NCI-H1436 treated with DMSO at 0.1 percent for 48 hours (cell line): ENCODE measurements around the gene RNF10.
A peak's percentile ranks its signal among the peaks of the same experiment; 100 is the strongest.
"Not testable (repeated sequence)": the region's sequence is repeated elsewhere in the genome, so short reads cannot be mapped to it uniquely, and the experiment has no call there.

Experiments
- DNase-seq: peaks from one replicate; lab custom pipeline; 2025; lab: John Stamatoyannopoulos, UW

Gene RNF10

GRCh38 chr12:120534203-120534702 lies at the start of gene RNF10:
Gene RNF10 (plus strand): TSS chr12:120534356. CDS start chr12:120534812, 456 bp downstream.
- peak; percentile 48 for DNase-seq

- DNase-seq, result no peak
These were observed 47.9 kb upstream of the RNF10 start for GRCh38 chr12:120485961-120486881.

- not testable (repeated sequence) for DNase-seq
These were observed 46.6 kb upstream of the RNF10 start for GRCh38 chr12:120487552-120487951.

- no peak for DNase-seq
These were observed 46.0 kb upstream of the RNF10 start for GRCh38 chr12:120488057-120488640.

GRCh38 chr12:120489018-120489417 lies 45.1 kb upstream of the RNF10 start:
- DNase-seq, result no peak

- DNase-seq, result no peak
These were observed 43.8 kb upstream of the RNF10 start for GRCh38 chr12:120490325-120490724.

GRCh38 chr12:120490833-120491512 lies 43.2 kb upstream of the RNF10 start:
- DNase-seq, result no peak

GRCh38 chr12:120495186-120495730 lies 38.9 kb upstream of the RNF10 start:
- no peak for DNase-seq

- DNase-seq, result peak; percentile 76
These were observed 38.3 kb upstream of the RNF10 start, which contains the start of gene DYNLL1 for GRCh38 chr12:120495731-120496412. Gene DYNLL1 (plus strand): TSS chr12:120496113. CDS start chr12:120496422, 309 bp downstream.

GRCh38 chr12:120496413-120497340 lies 37.5 kb upstream of the RNF10 start:
- DNase-seq, result no peak

- no peak for DNase-seq
These were observed 36.5 kb upstream of the RNF10 start for GRCh38 chr12:120497524-120498150.

- DNase-seq, result no peak
These were observed 35.2 kb upstream of the RNF10 start for GRCh38 chr12:120498870-120499515.

- DNase-seq, result no peak
These were observed 33.6 kb upstream of the RNF10 start for GRCh38 chr12:120500581-120500980.

GRCh38 chr12:120504587-120504986 lies 29.6 kb upstream of the RNF10 start:
- no peak for DNase-seq

GRCh38 chr12:120508537-120508936 lies 25.6 kb upstream of the RNF10 start:
- DNase-seq, result no peak

GRCh38 chr12:120514002-120514401 lies 20.2 kb upstream of the RNF10 start:
- no peak for DNase-seq

- no peak for DNase-seq
These were observed 18.7 kb upstream of the RNF10 start for GRCh38 chr12:120515496-120515895.

GRCh38 chr12:120519324-120519723 lies 14.8 kb upstream of the RNF10 start:
- not testable (repeated sequence) for DNase-seq

GRCh38 chr12:120522568-120522967 lies 11.6 kb upstream of the RNF10 start:
- no peak for DNase-seq
